Glomerular endothelial cell (primary cell): ENCODE measurements around the gene AASDH. TPM values are rescaled to one million over a fixed set of nuclear protein-coding genes. Genes with fewer than 3 reads are reported as not detected.

ENCODE experiments used
- DNase-seq: peaks from one replicate; pipeline ENCODE4 v3.0.0-alpha.2; 2011; ENCODE audit warnings: low read depth, low spot score; ENCODE audit errors: extremely low read depth
- total RNA-seq: library from RNA; depleted of rRNA; stranded (reverse); fragments of >200 nt; gene quantifications from 2 replicates; pipeline ENCODE4 v1.2.3, GENCODE V29; 2015

AASDH gene
- total RNA-seq, 1 donor from 2014 or later: 6.2 TPM

GRCh38 chr4:56318555-56318954, 68.7 kb downstream of the AASDH start:
- no peak for DNase-seq

DNA sequence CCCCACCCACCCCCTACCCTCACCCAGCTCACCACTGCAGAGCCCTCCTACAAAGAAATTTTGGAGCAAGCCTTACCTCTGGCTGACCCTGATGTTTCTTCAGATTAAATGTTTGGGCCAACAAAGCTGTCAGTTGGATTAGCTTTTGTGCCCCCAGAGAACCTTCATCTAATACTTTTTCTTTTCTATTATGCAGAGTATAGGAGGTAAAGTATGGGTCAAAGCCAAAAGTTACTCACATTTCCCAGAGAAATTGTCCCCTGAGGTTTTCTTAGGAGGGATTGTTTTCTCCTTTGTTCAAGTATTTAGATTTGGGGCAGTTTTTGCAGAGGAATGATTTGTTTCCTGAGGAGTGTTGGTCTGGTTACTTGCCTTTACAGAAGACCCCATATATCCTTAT, 69.5 kb downstream of the AASDH start:
- DNase-seq: no peak

GRCh38 chr4:56316011-56316650, 71.2 kb downstream of the AASDH start:
- no peak for DNase-seq

- DNase-seq: no peak
Measured at GRCh38 chr4:56315543-56315942, 71.7 kb downstream of the AASDH start.

DNA sequence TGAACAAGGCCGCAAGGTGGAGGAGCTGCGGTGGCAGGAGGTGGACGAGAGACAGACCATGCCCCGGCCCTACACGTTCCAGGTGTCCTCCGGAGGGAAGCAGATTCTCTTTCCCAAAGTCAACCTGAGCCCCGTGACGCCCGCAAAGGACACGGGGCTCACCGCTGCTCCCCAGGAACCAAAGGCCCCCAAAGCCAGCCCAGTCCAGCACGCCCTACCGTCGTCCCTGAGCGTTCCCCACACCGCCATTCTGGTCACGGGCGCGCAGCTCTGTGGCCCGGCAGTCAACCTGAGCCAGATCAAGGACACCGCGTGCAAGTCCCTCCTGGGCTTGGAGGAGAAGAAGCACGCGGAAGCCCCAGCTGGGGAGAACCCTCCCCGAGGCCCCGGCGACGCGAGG, 72.2 kb downstream of the AASDH start:
- DNase-seq: no peak

DNA sequence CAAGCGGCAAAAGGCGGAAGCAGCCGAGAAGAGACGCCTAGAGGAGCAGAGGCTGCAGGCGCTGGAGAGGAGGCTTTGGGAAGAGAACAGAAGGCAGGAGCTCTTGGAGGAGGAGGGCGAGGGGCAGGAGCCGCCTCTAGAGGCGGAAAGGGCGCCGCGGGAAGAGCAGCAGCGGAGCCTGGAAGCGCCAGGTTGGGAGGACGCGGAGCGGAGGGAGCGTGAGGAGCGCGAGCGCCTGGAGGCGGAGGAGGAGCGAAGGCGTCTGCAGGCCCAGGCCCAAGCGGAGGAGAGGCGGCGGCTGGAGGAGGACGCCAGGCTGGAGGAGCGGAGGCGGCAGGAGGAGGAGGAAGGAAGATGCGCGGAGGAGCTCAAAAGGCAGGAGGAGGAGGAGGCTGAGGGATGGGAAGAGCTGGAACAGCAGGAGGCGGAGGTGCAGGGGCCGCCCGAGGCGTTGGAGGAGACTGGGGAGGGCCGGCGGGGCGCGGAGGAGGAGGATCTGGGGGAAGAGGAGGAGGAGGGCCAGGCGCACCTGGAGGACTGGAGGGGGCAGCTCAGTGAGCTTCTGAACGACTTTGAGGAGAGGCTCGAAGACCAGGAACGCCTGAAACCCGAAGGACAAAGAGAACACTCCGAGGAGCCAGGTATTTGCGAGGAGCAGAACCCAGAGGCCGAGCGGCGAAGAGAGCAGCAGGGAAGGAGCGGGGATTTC, 72.9 kb downstream of the AASDH start:
- DNase-seq: no peak

DNA sequence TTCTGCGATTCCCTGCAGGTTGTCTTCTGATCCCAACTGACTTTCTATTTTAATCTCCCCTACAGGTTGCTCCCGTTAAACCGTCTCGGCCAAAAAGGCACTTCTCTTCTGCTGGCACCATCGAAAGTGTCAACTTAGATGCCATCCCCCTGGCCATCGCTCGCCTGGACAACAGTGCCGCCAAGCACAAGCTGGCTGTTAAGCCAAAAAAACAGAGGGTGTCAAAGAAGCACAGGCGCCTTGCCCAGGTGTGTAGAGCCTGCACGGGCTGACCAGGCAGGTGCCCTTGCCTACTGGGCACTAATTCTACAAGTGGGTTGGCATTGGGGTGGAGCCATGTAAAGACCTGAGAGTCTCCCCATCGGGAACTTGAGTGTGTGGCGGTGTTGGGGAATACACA, 74.2 kb downstream of the AASDH start:
- no peak for DNase-seq

DNA sequence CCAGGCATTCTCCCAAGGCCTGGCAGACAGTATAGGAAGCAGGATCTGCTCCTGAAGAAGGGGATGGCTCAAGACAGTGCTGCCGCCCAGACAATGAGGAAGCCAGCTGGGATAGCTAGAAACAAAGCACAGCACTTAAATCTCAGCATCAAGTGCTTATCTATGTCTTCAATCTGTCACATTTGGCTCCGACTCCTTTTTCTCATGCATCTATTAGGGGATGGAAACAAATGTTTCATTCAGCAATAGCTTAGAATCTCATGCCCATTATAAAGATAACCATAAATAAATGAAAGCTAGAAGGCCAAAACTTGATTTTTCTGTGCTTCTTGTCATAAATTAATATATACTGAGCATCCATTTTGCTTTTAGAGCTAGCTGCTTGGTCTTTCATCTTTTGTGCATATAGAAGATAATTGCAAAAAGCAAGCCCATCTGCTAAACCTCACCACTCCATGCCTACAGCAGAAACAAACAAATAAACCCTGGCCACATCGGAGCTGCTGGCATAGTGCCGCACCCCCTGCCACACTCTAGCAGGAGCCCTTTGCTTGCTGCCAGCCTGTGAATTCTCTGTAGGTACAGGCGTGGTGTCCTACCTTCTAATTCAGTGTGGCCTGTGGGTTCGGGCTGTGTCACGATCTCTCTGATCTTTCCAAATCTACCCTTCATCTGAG, 75.9 kb downstream of the AASDH start:
- no peak for DNase-seq

DNA sequence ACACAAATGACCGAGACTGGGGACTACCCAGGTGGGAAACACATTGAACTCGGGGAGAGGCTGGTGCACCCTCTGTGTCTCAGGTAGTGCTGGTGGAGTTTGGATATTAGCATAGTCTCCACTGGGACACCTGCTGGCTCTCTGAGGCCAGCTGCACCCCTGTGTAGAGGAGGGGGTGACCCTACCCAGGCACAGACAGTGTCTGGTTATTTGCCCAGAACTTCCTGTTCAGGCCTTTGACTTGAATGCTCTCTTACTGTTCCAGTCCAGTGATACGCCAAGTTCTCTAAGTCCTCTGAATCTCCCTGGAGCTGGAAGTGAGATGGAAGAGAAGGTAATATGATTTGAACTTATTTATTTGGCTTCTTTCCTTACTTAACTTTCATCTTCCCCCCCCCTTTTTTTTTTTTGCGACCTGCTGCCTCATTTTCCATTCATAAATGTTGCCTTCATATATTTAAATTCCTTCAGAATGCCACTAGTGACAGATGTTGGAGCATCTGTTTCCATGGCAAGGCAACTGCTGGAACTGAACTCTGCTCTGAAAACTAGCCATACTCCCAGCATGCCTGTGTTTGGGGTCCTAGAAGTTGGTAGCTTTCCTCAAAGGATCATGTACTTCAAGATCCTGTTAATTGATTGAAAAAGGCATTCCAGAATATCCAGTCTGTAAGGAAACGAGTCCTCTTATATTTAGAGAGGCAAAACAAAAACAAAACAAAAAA, 76.7 kb downstream of the AASDH start:
- no peak for DNase-seq

DNA sequence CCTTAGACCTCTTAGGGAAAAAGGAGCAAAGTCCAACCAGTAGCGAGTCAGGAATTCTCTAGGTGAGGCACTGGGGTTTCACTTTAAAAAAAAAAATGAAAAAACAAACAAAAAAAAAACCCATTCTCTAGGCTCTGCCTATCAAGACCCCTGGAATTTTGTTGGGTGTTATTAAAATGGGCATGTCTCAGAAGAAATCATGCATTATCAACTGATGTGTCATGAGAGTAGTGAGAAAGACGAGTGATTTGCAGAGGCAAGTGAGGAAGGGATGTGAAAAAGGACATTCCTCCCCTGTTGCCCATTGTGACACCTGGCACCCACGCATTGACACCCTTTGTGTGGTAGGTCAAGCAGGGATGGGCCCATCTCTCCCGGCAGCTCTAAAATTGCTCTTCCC, 78.9 kb downstream of the AASDH start:
- no peak for DNase-seq

GRCh38 chr4:56307423-56307822, 79.9 kb downstream of the AASDH start:
- DNase-seq: no peak

- DNase-seq: no peak
Measured at GRCh38 chr4:56305390-56305789, 81.9 kb downstream of the AASDH start.

DNA sequence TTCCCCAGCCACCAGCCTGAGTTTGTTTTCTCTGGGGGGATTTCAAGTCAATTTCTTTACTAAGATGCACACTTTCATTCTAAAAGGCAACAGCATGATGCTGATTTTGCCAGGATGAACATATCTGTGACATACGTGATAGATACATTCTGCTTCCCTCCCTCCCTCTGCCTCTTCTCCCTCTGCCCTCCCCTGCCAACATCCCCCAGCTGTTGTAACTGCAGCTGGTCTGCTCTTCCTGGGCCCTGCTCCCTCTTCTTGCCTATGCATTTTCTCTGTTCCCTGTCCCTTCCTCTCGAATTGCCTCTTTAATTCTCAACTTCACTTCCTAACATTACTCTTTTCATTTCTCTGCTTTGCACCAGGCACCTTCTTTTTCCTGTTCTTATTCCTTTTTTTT, 83.4 kb downstream of the AASDH start:
- no peak for DNase-seq

DNA sequence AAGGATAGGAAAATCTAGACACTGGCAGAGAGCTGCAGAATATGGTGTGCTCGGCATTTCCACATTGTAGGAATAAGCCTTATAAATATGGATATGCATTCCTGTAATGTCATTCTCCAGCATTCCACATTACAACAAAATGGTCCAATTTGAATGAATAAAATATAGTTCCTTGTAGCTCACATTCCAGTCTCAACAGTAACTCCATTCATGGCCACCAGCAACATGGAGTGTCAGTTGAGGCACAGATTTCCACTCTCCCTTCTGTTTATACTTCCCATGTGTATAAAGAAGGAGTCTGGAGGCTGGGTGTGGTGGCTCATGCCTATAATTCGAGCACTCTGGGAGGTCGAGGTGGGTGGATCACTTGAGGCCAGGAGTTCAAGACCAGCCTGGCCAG, 84.5 kb downstream of the AASDH start:
- DNase-seq: no peak

DNA sequence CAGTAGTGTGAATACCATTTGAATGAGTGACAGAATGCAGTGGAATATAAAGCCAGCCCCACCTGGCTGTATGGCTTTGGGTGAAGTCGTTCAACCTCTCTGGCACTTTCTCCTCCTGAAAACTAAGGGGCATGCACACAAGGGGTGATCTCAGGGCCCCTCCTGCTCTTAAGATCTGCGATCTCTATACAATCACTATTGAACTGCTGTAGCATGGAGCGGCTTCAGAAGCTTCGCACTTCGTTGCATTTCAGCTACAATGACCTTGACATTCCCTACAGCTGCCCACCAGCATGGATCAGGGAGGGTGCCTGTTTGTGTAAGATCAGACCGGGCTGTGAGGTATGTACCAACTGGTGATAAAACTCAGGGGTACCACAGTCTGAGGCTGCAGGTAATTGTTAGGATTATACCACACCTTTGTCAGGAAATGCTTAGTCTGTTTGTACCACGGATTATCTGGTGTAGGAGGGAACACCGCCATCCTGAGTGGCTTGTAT, 85.2 kb downstream of the AASDH start:
- DNase-seq: no peak

DNA sequence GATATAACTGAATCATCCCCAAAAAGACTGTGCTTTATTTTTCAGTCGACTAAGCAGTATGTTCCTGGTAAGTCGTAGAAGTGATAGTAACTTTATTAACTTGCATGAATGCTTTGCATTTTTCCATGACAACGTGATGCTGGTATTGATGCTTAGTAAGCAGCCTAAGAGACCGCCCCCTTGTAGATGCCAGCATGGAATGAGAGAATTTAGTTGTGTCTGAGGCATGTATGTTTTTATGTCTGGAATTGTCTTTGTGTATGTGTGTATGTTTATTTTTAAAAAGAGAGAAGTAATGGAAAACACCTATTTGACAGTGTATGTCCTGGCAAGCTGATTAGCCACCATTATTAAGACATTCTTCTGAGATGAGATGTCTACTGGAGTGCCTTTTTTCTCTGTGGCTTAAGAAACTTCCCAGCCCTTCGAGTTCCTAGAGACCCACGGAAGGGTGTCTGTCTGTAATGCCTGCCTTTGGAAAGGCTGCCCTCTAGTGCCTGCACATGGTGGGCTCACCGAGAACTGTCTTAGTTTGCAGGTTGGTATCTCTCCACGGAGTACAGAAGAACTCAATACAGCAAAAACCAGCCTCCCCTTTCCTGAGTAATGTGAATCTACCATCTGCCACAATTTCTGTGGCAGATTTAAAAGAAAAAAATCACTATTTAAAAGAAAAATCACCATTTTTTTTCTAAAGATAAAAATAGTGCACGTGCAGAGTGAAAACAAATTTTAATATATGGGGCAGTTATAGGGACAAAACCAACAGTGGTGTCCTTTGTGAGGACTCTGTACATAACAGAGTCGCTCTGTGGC, 85.9 kb downstream of the AASDH start:
- peak; percentile 82 for DNase-seq

- no peak for DNase-seq
Measured at GRCh38 chr4:56298236-56298635, 89.1 kb downstream of the AASDH start.

GRCh38 chr4:56297776-56298175, 89.5 kb downstream of the AASDH start:
- DNase-seq: no peak

- DNase-seq: no peak
Measured at GRCh38 chr4:56296526-56296925, 90.8 kb downstream of the AASDH start.

GRCh38 chr4:56293121-56293520, 94.2 kb downstream of the AASDH start:
- DNase-seq: no peak
